ENCODE results near the gene EPHB1. TPM values are rescaled to one million over a fixed set of nuclear protein-coding genes. Genes with fewer than 3 reads are reported as not detected.

Gene EPHB1
- polyA plus RNA-seq, 1 experiment, result 0.50 TPM

GRCh38 chr3:134757549-134758069 lies 37.5 kb upstream of the EPHB1 start:
- H3K27me3 ChIP-seq (ENCODE audit: control insufficient read depth, insufficient read depth, low read length), result 0 out of 2 replicates have a peak, but pooled peaks cover 2% of the 10 kb centered on the region
- CTCF ChIA-PET, result interaction anchor here (1.6 to 5.0 kb wide), 3 partner anchors 10 to 157 kb away, joined by 3 to 76 read pairs (median 37); no protein-coding TSS in a partner anchor
- no peak for DNase-seq (ENCODE audit: low read depth)
- TF ChIP-seq CTCF (IDR thresholded peaks at IDR 0.05; ENCODE audit: insufficient read depth, low read depth, low read length), result no peak
- POLR2A ChIA-PET, result no interaction called here
- no peaks in the 10 kb centered on the region for H3K36me3 ChIP-seq (ENCODE audit: control insufficient read depth, insufficient read depth, low read length)
- no peak overlapping the region for H3K4me3 ChIP-seq (ENCODE audit: low read depth, low read length)

GRCh38 chr3:134761213-134761612 lies 33.8 kb upstream of the EPHB1 start:
- ChIA-PET CTCF (interaction anchor here (0.8 to 1.6 kb wide), 2 partner anchors 8 to 160 kb away, joined by 3 read pairs; no protein-coding TSS in a partner anchor), POLR2A (interaction anchor here (0.5 kb wide), 1 partner anchor 9 kb away, joined by 3 read pairs; no protein-coding TSS in a partner anchor)
- Histone ChIP-seq H3K36me3 (ENCODE audit: control insufficient read depth, insufficient read depth, low read length) (no peaks in the 10 kb centered on the region), H3K4me3 (ENCODE audit: low read depth, low read length) (no peak overlapping the region), H3K27me3 (ENCODE audit: control insufficient read depth, insufficient read depth, low read length) (peaks cover 3% of the 10 kb centered on the region)
- TF ChIP-seq CTCF (IDR thresholded peaks at IDR 0.05; ENCODE audit: insufficient read depth, low read depth, low read length), result no peak
- DNase-seq (ENCODE audit: low read depth), result no peak

GRCh38 chr3:134762016-134762415 lies 33.0 kb upstream of the EPHB1 start:
- no peak for DNase-seq (ENCODE audit: low read depth)
- no peaks in the 10 kb centered on the region for H3K36me3 ChIP-seq (ENCODE audit: control insufficient read depth, insufficient read depth, low read length)
- CTCF ChIA-PET, result interaction anchor here (1.5 to 1.6 kb wide), 2 partner anchors 9 to 161 kb away, joined by 3 read pairs; no protein-coding TSS in a partner anchor
- POLR2A ChIA-PET, result no interaction called here
- H3K4me3 ChIP-seq (ENCODE audit: low read depth, low read length), result no peak overlapping the region
- H3K27me3 ChIP-seq (ENCODE audit: control insufficient read depth, insufficient read depth, low read length), result peaks cover 2% of the 10 kb centered on the region
- no peak for TF ChIP-seq CTCF (IDR thresholded peaks at IDR 0.05; ENCODE audit: insufficient read depth, low read depth, low read length)

- POLR2A ChIA-PET, result no interaction called here
- CTCF ChIA-PET, result interaction anchor here (6.3 kb wide), 1 partner anchor 10 kb away, joined by 37 read pairs; no protein-coding TSS in a partner anchor
- Histone ChIP-seq H3K27me3 (ENCODE audit: control insufficient read depth, insufficient read depth, low read length) (peaks cover 1% of the 10 kb centered on the region), H3K36me3 (ENCODE audit: control insufficient read depth, insufficient read depth, low read length) (no peaks in the 10 kb centered on the region), H3K4me3 (ENCODE audit: low read depth, low read length) (no peak overlapping the region)
- DNase-seq (ENCODE audit: low read depth), result no peak
- no peak for TF ChIP-seq CTCF (IDR thresholded peaks at IDR 0.05; ENCODE audit: insufficient read depth, low read depth, low read length)
Observed at GRCh38 chr3:134765468-134765867, 29.6 kb upstream of the EPHB1 start.

GRCh38 chr3:134766290-134766689 lies 28.8 kb upstream of the EPHB1 start:
- DNase-seq (ENCODE audit: low read depth), result no peak
- TF ChIP-seq CTCF (IDR thresholded peaks at IDR 0.05; ENCODE audit: insufficient read depth, low read depth, low read length), result no peak
- ChIA-PET CTCF (interaction anchor here (6.3 kb wide), 1 partner anchor 11 kb away, joined by 37 read pairs; no protein-coding TSS in a partner anchor), POLR2A (no interaction called here)
- H3K4me3 ChIP-seq (ENCODE audit: low read depth, low read length), result no peak overlapping the region
- H3K27me3 ChIP-seq (ENCODE audit: control insufficient read depth, insufficient read depth, low read length), result peaks cover 1% of the 10 kb centered on the region
- no peaks in the 10 kb centered on the region for H3K36me3 ChIP-seq (ENCODE audit: control insufficient read depth, insufficient read depth, low read length)

Data from BJ (cell line).